MM.1S (cell line): ENCODE results near the gene EIF2S2.

Source experiments
- CTCF ChIP-seq: fragments of 300-600 bp; sonication (generic); IDR thresholded peaks from 2 replicates; pipeline ENCODE4 v1.5.1; 2016; ENCODE audit warnings: antibody characterized with exemption, low read length, mixed read lengths
- EZH2 ChIP-seq: fragments of 300-600 bp; sonication (generic); optimal IDR thresholded peaks from 2 replicates; pipeline ENCODE3; 2017; ENCODE audit warnings: low read depth, mild to moderate bottlenecking, antibody characterized with exemption, low read length, mixed read lengths
- EZH2phosphoT487 ChIP-seq: fragments of 300-600 bp; sonication (generic); IDR thresholded peaks from 2 replicates; pipeline ENCODE4 v1.6.1; 2018; ENCODE audit warnings: antibody characterized with exemption, low read length

- TF ChIP-seq CTCF (no peak), EZH2 (no peak), EZH2phosphoT487 (no peak)
These were observed 1.9 kb downstream of the EIF2S2 start for GRCh38 chr20:34110025-34110744.
